HG02973 (cell line): ENCODE data around the gene CLIC6.

Experiments used
- ATAC-seq: cut with Tn5 transposase; IDR thresholded peaks from one replicate; pipeline ENCODE4 v1.9.1; 2021; ENCODE audit warnings: moderate library complexity; ENCODE audit not compliant: unreplicated experiment

The CLIC6 gene

DNA sequence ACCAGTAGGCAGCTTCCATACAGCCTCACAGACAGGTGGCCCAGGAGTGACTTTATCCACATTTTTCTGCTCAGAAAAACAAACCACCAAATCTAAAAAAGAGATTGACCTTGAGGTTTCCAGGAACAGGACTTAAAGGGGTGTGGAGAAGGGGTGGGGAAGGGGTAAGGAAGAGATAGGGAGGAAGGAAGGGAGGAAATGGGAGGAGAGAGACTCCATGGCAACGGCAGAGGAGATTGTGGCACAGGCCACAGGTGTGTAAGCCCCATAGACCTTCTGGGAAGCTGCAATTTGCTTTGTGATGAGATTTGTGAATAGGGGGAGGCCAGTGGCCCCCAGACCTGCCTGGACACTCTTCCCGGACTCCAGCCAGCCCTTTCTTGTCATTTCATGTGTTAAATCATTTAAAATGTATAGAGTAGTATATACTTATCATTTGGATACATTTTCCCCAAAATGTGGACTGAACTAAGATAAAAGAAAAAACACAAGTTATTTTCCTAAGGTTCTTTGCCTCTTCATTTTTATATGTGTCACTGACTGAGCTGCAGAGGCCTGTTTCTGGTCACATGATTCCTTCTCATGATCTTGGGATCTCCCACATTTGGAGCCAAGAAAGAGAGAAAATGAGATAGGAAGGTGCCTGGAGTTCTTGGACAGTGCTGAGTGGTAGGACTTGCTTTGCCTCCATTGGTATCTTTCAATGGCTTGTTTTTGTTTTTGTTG lies 55.5 kb downstream of the CLIC6 start:
- ATAC-seq = no peak

DNA sequence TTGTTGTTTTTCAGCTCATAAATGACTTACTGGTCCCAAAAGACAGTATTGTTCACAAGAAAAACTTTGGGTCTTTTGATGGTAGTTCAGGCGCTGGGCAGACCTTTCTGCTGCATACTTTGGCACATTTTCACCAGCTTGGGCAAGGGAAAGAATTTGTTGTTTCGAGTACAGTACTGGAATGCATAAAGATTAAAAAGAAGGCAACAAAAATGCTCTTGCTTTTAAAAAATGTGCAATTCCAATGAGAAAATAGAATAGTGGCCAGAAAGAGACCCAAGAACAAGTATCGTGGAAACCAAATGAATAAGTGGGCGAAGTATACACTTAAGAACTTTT lies 56.0 kb downstream of the CLIC6 start:
- no peak for ATAC-seq

DNA sequence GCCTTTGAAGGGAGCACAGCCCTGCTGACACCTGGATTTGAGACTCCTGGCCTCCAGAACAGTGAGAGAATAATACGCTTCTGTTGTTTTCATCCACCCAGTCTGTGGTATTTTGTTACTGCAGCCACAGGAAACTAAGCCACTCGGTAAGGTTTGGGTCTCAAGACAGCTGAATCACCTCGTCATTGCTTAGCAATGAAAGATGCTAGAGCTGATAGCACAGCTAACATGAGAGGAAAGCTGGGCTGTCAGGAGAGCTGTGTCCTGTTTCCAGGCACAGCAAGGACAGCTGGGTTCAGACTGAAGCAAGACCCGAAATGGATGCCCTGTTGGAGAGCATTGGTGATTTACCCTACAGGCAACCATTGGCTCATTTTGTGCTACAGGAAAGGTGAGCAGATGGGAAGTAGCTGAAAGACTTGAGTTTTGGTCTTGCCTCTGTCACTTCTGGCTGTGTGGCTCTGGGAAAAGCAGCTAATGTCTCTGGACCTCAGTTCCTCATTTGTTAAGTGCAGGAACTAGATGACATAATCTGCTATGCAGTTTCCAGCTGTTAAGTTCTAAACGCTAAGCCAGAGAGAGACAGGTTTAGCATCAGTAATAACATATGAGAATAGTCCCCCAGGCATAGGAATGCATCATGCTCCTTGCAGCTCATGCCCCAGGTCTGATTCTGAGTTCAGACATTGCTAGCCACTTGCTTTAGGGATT lies 58.0 kb downstream of the CLIC6 start:
- ATAC-seq = no peak

DNA sequence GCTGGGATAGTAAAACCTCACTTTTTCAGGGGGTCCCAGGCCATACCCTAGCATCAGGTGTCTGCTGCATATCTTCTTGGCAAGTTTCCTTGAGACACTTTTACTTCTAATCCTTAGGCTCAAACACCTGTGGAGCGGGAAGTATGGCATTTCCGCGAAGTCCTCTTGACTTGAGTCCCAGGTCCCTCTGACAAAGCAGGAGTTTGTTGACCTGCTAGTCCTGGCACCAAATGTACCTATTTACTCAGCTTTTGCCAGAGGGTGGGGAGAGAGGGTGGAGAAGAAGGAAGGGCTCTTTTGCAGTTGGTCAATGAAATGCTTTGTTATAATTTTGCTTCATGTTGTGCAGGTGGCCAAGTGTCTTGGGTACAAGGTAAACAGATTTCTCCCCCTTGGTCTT lies 59.7 kb downstream of the CLIC6 start:
- ATAC-seq = no peak

DNA sequence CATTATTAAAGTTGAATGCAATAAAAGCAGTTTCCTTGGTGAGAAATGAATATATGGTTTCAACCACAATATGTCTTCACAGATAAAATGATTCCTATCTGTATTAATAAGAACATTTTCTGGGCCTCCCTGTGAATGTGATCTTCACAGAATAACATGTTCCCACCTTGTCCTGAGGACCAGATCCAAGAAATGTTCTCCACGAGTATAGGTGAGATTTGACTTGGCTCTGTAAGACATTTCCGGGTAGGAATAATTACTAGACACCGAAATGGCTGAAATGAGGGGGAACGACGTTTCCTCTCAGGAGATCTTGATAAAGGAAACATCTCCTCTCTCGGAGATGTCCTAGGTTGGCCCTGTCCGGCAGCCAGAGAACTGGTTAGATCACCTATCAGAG lies 61.4 kb downstream of the CLIC6 start:
- ATAC-seq = no peak

DNA sequence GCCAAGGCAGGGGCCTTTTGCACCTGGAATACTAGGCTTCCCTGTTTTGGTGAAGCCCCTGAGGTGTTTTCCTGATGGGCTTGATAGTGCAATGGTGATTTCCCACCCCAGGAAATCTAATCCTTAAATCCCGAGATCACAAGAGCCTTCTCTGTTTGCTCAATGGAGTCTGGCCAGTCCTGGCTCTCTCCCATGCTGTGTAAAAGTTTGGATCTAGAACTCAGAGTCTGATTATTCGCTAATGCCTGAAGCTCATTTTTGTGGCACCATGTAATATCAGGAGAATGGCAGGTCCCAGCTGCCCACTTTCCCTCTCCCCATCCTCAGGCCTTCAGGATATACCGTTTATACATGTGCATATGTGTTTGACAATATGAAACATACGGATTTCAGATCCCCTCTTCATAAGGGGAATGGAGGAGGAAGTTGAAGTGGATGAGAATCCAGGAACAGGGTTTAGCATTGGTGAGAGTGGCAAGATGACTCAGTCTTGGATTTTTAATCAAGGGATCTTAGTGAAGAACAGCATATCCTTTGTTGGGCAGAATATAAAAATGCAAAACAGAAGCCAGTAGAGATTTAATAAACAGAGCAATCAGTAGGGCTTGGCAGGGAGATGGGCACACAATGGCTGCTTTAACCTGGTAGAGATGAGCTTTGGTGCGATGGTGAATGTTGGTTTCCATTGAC lies 62.1 kb downstream of the CLIC6 start:
- ATAC-seq = no peak

DNA sequence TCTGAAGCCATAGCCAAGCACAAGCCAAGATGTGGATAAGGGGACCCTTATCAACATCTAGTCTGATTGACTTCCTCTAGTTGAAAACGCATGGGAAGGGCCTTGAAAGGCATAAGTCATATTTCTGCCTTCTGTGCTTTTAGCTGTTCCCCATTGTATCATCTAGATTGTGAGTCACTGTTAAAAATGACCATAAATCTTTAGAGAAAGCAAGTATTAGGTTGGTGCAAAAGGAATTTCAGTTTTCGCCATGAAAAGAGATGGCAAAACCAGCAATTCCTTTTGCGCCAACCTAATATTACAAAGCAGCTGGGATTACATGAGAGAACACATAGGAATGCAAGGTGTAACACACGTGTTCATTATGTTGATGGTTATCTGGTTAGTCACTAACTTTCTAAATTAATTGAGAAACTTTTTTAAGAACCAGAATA lies 63.6 kb downstream of the CLIC6 start:
- ATAC-seq = no peak

DNA sequence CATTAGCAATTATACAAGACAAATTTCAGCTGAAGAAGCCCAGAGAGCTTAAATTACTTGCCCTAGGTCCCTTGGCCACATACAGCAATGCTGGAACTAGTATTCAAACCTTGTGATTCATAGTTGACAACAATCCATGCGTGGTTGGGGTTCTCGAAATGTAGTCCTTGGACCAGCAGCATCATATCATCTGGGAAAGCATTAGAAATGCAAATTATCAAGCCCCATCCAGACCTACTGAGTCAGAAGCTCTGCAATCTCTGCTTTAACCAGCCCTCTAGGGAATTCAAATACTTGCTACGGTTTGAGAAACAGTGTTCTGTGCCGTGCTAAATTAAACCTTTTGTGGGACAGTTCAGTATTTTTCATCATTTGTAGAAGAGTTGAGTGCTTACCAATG lies 65.1 kb downstream of the CLIC6 start:
- no peak for ATAC-seq

DNA sequence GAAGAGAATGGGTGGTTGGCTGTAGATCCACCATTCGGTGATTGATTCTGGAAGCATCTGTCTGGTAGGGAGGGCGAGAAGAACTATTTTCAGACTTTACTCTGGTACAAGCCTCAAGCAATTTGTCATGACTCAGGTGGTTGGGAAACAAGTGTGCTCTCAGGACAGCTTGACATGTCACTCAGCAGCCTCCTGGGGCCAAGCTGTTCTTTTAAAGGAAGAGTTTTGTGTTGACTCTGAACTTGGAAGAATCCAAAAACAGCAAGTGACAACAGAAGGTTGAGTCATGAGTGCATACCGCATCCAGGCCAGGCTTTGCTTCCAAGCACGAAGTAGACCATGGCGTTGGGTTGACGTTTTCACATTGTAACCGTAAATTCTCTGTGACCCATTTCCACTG lies 65.9 kb downstream of the CLIC6 start:
- no peak for ATAC-seq

DNA sequence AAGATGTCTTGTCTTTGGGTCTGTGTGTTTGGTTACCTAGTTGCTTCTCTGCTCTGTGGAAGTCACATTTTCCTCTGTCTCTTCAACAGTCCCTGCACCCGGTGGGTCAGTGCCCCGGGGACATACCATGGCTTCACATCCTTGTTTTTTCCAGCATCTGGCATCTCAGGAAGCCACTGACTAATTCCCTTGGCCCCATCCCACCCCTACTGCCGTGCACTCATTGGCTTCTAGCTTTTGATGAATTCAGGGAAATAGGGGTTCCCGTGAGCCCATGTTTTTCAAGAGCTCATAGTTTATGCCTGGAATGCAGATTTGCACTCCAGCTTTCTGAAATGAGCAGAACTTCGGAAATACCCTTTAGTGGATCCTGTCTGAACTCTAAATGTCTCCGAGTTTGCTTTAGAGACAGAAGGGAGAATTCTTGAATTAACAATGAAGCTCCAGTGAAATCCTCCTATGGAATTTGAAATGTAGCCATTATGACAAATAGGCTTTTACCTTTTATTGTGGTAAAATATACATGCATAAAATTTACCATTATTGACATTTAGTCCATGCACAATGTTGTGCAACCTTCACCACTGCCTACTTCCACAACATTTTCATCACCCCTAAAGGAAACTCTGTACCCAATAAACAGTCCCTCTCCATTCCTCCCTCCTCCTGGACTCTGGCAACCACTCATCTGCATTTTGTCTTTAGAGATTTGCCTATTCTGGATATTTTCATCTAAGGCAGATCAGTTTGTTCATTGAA lies 67.5 kb downstream of the CLIC6 start:
- ATAC-seq = no peak

DNA sequence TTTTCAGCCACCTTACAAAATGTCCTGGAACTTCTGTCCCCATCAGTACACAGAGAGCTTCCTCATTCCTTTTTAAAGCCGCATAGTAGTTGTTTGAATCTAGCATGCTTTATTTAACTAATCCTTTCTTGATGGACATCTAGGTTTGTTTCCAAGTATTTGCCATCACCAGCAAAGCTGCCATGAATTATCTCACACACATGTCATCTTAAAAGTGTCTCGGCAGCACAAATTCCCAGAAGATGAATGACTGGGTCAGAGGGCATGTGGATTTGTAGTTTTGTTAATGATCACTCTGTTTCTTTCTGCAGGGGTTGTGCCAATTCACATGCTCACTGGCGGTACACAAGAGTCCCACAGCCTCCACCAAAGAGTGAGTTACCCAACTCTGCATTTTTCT lies 68.3 kb downstream of the CLIC6 start:
- ATAC-seq = no peak

DNA sequence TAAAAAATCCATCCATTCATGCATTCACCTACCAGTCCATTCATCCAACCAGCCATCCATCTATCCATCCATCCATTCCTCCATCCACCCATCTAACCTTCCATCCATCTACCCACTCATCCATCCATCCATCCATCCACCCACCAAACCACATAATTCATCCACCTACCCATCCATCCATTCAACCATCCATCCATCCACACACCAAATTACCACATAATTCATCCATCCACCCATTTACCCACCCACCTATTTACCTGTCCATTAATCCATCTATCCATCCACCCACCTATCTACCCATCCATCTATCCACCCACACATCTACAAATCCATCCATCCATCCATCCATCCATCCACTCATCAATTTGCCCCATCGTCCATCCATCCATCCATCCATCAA lies 71.4 kb downstream of the CLIC6 start:
- no peak for ATAC-seq

DNA sequence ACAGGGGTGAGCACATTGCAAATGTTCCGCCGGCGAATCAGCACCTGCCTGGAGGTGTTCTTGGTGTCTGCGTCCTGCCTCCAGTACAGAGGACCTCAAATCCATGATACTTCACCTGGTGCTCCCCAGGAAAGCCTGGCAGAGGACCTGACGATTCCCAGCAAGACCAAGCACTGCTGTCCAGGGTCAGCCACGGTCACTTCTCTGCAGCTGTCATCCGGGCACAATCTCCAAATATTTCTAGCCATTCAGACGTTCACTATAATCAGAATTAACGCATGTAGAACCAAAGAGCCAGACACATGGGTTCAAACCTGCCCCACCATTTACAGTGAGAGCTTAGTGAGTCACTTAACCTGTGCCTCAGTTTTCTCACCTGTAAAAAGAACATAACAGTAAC lies 74.5 kb downstream of the CLIC6 start:
- no peak for ATAC-seq

DNA sequence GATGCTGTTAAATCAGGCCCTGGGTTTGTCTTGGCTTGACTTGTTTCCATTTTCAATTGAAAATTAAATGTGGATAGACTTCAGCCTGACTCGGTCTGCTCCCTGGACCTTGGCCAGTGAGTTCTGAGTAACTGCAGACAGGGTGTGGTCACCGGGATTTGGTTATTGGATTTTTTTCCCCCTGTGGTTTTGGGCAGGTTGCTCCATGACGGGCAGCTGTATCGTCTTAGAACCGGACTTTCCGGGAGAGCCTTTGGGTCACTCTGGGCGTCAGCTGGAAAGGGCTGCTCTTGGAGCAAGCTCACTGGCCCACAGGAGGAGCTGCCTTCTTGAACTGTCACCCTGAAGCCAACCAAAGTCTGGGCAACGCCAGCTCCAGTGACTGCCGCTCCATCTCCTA lies 75.0 kb downstream of the CLIC6 start:
- ATAC-seq = no peak

DNA sequence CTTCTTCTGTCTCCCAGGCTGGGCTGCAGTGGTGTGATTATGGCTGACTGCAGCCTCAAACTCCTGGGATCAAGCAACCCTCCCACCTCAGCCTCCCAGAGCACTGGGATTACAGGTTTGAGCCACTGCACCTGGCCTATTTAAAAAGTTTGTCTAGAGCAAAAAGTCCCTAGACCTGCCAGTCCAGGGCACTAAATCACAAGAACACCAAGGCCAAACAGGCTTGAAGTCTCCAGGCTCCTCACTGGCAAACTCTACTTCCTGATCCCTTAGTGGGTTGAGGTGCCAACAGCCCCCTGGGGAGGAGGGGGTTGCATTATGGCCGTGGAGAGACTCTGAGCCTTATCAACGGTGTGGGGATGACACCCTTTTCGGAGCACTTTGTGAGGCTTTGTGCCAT lies 76.0 kb downstream of the CLIC6 start:
- no peak for ATAC-seq

DNA sequence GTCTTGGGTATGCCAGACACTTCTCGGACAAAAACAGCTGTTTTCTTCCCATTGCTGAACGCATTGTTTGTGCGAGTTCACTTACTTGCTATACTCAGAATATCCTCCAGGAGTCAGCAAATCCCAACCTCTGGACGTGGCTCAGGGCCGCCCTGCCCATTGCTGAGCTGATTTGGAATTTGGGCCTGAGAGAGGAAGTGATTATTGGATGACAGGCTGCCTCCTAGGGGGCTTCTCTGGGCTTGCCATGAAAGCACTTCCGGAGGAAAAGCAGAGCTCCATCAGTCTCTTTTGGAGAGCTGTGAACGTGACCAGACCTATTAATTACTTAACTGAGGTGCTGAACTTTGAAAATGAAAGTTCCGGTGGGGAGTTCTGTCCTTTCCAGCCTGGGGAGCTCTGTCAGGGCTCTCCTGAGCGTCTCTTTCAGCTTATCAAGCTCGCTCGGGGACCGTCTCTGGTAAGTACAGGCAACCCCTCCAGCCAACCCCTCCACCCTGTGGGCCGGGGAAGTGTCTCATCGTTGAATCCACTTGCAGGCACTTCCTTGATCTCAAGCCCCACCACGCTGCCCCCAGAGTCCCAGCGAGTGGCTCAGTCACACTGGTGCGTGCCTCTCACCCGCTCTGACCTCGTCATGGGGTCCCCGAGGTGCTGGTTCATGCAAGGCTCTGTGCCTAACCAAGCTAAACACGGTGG lies 76.9 kb downstream of the CLIC6 start:
- ATAC-seq = peak; percentile 82

DNA sequence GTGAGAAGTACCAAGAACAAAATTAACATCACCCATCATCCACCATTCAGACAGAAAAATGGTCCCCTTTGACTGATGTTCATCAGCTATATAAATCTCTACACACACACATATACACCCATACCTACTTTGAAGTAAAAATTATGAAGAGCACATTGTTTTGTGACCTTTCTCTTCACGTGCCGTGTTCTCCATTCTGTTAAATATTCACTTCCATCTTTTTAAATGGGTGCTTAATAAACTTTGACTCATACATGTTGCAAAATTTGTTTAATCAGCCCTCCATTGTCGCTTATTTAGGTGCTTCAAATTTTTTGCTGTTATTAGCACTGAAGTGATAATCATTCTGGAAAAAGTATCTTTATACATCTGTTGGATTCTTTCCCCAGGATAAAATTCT lies 80.1 kb downstream of the CLIC6 start:
- no peak for ATAC-seq

DNA sequence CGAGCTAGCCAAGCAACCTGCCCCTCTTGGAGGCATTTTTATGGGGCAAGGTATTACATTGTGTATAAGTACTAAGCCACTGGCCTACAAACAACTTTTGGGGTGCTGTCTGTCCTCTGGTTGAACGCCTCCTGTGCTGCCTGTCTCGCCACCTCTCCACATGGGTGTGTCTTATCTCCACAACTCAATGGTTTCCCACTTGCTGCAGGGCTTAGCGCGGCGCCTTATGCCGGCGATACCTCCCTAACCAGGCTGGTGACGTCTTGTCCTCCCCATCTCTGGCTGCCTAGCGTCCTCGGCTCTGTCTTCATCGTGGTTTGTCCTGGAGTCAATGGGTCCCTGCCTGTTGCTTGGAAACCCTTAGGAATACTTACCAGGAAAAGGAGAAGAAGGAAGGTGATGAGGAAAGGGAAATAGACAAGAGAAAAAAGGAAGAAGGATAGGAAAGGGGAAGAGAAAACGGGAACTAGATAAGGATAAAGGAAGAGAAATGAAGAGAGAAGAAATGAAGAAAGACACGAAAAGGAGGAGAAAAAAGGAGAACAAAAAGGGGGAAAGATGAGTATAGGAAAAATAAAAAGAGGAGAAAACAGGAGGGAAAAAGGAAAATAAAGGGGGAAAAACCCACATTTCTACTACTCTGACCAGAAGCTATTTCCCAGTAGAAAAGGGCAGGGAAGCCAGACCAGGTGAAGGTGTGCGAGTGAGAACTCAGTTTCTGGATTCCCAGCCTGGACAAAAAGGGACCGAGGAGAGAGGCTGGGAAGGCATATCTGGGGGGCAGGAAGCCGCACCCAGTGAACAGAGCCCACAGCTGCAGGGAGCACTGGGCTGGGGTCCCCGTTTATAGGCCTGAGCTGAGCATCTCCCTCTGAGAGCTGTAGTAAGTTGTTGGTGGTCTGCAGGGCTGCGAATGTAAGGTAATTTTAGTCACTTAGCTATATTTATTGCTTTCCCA lies 86.2 kb downstream of the CLIC6 start:
- no peak for ATAC-seq

DNA sequence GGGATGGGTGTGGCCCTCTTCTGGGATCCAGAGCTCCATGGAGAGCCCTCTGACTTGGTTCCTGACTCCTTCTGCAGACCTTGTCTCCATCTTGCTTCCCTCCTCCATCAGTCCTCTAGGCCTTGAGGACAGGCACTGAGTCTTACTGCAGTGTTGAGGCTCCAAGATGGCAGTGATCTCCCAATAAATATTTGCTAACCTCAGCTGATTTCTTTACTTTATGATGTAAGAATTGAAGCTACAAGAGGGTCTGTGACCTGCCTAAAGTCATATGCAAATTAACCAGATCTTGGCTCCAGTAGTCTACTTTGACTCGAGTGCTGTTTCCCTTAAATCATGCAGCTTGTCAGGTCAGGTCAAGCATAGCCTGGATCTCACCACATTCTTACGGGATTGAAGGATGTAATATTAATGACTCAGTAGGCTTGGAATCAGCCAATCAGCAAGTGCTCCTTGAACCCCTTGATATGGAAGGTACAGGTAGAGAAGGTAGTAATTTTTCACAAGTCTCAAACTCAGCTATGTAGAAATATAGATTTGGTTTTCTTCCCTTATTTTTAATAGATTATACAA lies 93.0 kb downstream of the CLIC6 start:
- no peak for ATAC-seq
